H9 (cell line): ENCODE data around the gene ALOX5AP. TPM values are rescaled to one million over a fixed set of nuclear protein-coding genes. Genes with fewer than 3 reads are reported as not detected.

Source experiments
- DNase-seq: peaks from one replicate; pipeline ENCODE4 v3.0.0-alpha.2; 2017
- H2AFZ ChIP-seq: one replicate; pipeline ENCODE4 v1.6.1; 2013; ENCODE audit warnings: mild to moderate bottlenecking, low read length, control low read depth, moderate library complexity
- H2AK5ac ChIP-seq: 2 replicates; pipeline ENCODE4 v1.6.1; 2013; ENCODE audit warnings: low read length, control low read depth, mixed read lengths; ENCODE audit not compliant: insufficient read length
- H2BK120ac ChIP-seq: one replicate; pipeline ENCODE4 v1.6.1; 2013; ENCODE audit warnings: low read depth, mild to moderate bottlenecking, low read length, control low read depth, inconsistent platforms; ENCODE audit not compliant: poor library complexity, severe bottlenecking
- H2BK12ac ChIP-seq: 2 replicates; pipeline ENCODE4 v1.6.1; 2013; ENCODE audit warnings: low read length, control low read depth, mixed read lengths, low read depth; ENCODE audit not compliant: insufficient read length
- H2BK15ac ChIP-seq: 2 replicates; pipeline ENCODE4 v1.6.1; 2013; ENCODE audit warnings: low read depth, low read length, control low read depth
- H2BK20ac ChIP-seq: one replicate; pipeline ENCODE4 v1.6.1; 2013; ENCODE audit warnings: low read depth, mild to moderate bottlenecking, low read length, control low read depth, inconsistent platforms; ENCODE audit not compliant: poor library complexity, severe bottlenecking
- H2BK5ac ChIP-seq: 2 replicates; pipeline ENCODE4 v1.6.1; 2013; ENCODE audit warnings: low read length, control low read depth, mixed read lengths; ENCODE audit not compliant: insufficient read length
- H3K14ac ChIP-seq: 2 replicates; pipeline ENCODE4 v1.6.1; 2013; ENCODE audit warnings: low read length, control low read depth; ENCODE audit not compliant: insufficient read depth
- H3K18ac ChIP-seq: 2 replicates; pipeline ENCODE4 v1.6.1; 2013; ENCODE audit warnings: low read depth, mild to moderate bottlenecking, mixed read lengths, low read length, control low read depth; ENCODE audit not compliant: insufficient read length
- H3K23ac ChIP-seq: 2 replicates; pipeline ENCODE4 v1.6.1; 2013; ENCODE audit warnings: low read length, control low read depth, mixed read lengths, low read depth; ENCODE audit not compliant: insufficient read length
- H3K23me2 ChIP-seq: 2 replicates; pipeline ENCODE4 v1.6.1; 2013; ENCODE audit warnings: low read depth, mild to moderate bottlenecking, mixed read lengths, low read length, control low read depth; ENCODE audit not compliant: insufficient read length, poor library complexity, severe bottlenecking
- H3K27ac ChIP-seq: 2 replicates; pipeline ENCODE4 v1.5.1; 2013; ENCODE audit warnings: low read length, control low read depth, mixed read lengths, low read depth; ENCODE audit not compliant: insufficient read length
- H3K27me3 ChIP-seq: 2 replicates; pipeline ENCODE4 v1.6.1; 2013; ENCODE audit warnings: low read length, control low read depth, inconsistent platforms; ENCODE audit not compliant: insufficient read depth
- H3K4ac ChIP-seq: 2 replicates; pipeline ENCODE4 v1.6.1; 2013; ENCODE audit warnings: low read depth, mild to moderate bottlenecking, control low read depth, inconsistent platforms, low read length, moderate library complexity
- H3K4me1 ChIP-seq: 2 replicates; pipeline ENCODE4 v1.6.1; 2013; ENCODE audit warnings: low read length, control low read depth, inconsistent platforms; ENCODE audit not compliant: insufficient read depth
- H3K4me2 ChIP-seq: 2 replicates; pipeline ENCODE4 v1.6.1; 2013; ENCODE audit warnings: low read length, control low read depth, mixed read lengths; ENCODE audit not compliant: insufficient read length, insufficient read depth
- H3K56ac ChIP-seq: 2 replicates; pipeline ENCODE4 v1.6.1; 2013; ENCODE audit warnings: low read depth, mild to moderate bottlenecking, mixed read lengths, low read length, control low read depth; ENCODE audit not compliant: insufficient read length
- H3K79me1 ChIP-seq: 2 replicates; pipeline ENCODE4 v1.6.1; 2013; ENCODE audit warnings: low read depth, mild to moderate bottlenecking, moderate library complexity, low read length, control low read depth, inconsistent platforms; ENCODE audit not compliant: insufficient read depth, poor library complexity, severe bottlenecking
- H3K79me2 ChIP-seq: 2 replicates; pipeline ENCODE4 v1.6.1; 2013; ENCODE audit warnings: low read length, control low read depth, inconsistent platforms; ENCODE audit not compliant: insufficient read depth
- H3K9ac ChIP-seq: 2 replicates; pipeline ENCODE4 v1.6.1; 2013; ENCODE audit warnings: low read length, control low read depth, mixed read lengths; ENCODE audit not compliant: insufficient read length; ENCODE audit errors: extremely low read depth
- H3K9me3 ChIP-seq: one replicate; pipeline ENCODE4 v1.6.1; 2013; ENCODE audit warnings: low read depth, low read length, inconsistent platforms; ENCODE audit not compliant: control insufficient read depth
- H3T11ph ChIP-seq: one replicate; pipeline ENCODE4 v1.6.1; 2013; ENCODE audit warnings: mild to moderate bottlenecking, low read length, control low read depth, inconsistent platforms
- H4K20me1 ChIP-seq: one replicate; pipeline ENCODE4 v1.6.1; 2013; ENCODE audit not compliant: control insufficient read depth, insufficient read length, insufficient read depth
- H4K5ac ChIP-seq: 2 replicates; pipeline ENCODE4 v1.6.1; 2013; ENCODE audit warnings: low read depth, mild to moderate bottlenecking, mixed read lengths, low read length, control low read depth; ENCODE audit not compliant: insufficient read length
- H4K8ac ChIP-seq: replicated peaks from 2 replicates; pipeline ENCODE4 v1.6.1; 2013; ENCODE audit warnings: low read length, control low read depth, mixed read lengths, low read depth; ENCODE audit not compliant: insufficient read length
- H4K91ac ChIP-seq: 2 replicates; pipeline ENCODE4 v1.6.1; 2013; ENCODE audit warnings: low read depth, mild to moderate bottlenecking, moderate library complexity, mixed read lengths, low read length, control low read depth; ENCODE audit not compliant: insufficient read length
- H3K27ac Mint-ChIP-seq, 3 experiments: 2 replicates in 2 of 3; 3 replicates in 1 of 3; pipeline ENCODE4 v1.8.0; 2020 to 2021; ENCODE audit warnings: mixed read lengths in 3 of 3, mild to moderate bottlenecking in 1 of 3, moderate library complexity in 1 of 3
- H3K27me3 Mint-ChIP-seq: 2 replicates; pipeline ENCODE4 v1.8.0; 2021; ENCODE audit warnings: low read depth, mild to moderate bottlenecking, moderate library complexity, mixed read lengths
- H3K36me3 Mint-ChIP-seq, 3 experiments: 2 replicates in 2 of 3; 3 replicates in 1 of 3; pipeline ENCODE4 v1.8.0; 2020 to 2021; ENCODE audit warnings: low read depth in 3 of 3, mixed read lengths in 3 of 3; ENCODE audit not compliant: insufficient read depth in 1 of 3
- H3K4me1 Mint-ChIP-seq, 2 experiments: 2 replicates each; pipeline ENCODE4 v1.8.0; 2020; ENCODE audit warnings: mixed read lengths in 2 of 2
- H3K4me3 Mint-ChIP-seq, 2 experiments: 2 replicates in 1 of 2; 3 replicates in 1 of 2; pipeline ENCODE4 v1.8.0; 2020 to 2021; ENCODE audit warnings: mild to moderate bottlenecking in 2 of 2, mixed read lengths in 2 of 2, moderate library complexity in 1 of 2
- H3K9me3 Mint-ChIP-seq, 2 experiments: 2 replicates in 1 of 2; 3 replicates in 1 of 2; pipeline ENCODE4 v1.8.0; 2020; ENCODE audit warnings: mild to moderate bottlenecking in 2 of 2, mixed read lengths in 2 of 2, moderate library complexity in 1 of 2
- CTCF ChIP-seq: fragments of 200-600 bp; sonication (generic); conservative IDR thresholded peaks from 3 replicates; pipeline ENCODE4 v1.8.0; 2021; ENCODE audit warnings: antibody characterized with exemption, mild to moderate bottlenecking
- WGBS: extraction: QIAGEN DNeasy Blood & Tissue Kit; methylation state at CpG from one replicate; pipeline ENCODE4 v1.1.7; 2013; ENCODE audit warnings: missing lambda C conversion rate, low lambda C conversion rate, mixed read lengths; ENCODE audit not compliant: insufficient read length; ENCODE audit errors: extremely low coverage; 5-methylcytosine and 5-hydroxymethylcytosine counted together
- total RNA-seq: library from RNA; stranded (reverse); gene quantifications from 2 replicates; pipeline ENCODE4 v1.2.1, GENCODE V29; 2021

The ALOX5AP gene
- total RNA-seq, 1 experiment from 2014 or later, result not detected

- Histone ChIP-seq H2AK5ac (no peak overlapping the region), H3K4me1 (no peaks in the 10 kb centered on the region), H4K20me1 (no peaks in the 10 kb centered on the region), H3K9me3 (no peaks in the 10 kb centered on the region), H4K91ac (no peak overlapping the region), H3K4ac (no peak overlapping the region), H2BK20ac (no peak overlapping the region), H3K79me2 (no peaks in the 10 kb centered on the region), H2AFZ (no peak overlapping the region), H2BK12ac (no peak overlapping the region), H3K18ac (no peak overlapping the region), H4K8ac (no peak overlapping the region), H2BK5ac (no peak overlapping the region), H3K27me3 (no peaks in the 10 kb centered on the region), H3K23ac (no peak overlapping the region), H3K56ac (no peak overlapping the region), H3K9ac (no peak overlapping the region), H3K27ac (no peak overlapping the region), H3T11ph (no peak overlapping the region), H4K5ac (no peak overlapping the region), H2BK15ac (no peak overlapping the region), H3K79me1 (no peaks in the 10 kb centered on the region), H3K23me2 (no peaks in the 10 kb centered on the region), H3K4me2 (no peak overlapping the region), H2BK120ac (no peak overlapping the region), H3K14ac (no peak overlapping the region)
- DNase-seq, result no peak
- Mint-ChIP-seq H3K27me3 (peaks cover 3% of the 10 kb centered on the region), H3K27ac (no peak overlapping the region), H3K9me3 (no peaks in the 10 kb centered on the region; a peak in 1 of 5 replicates), H3K36me3 (no peaks in the 10 kb centered on the region), H3K4me1 (no peaks in the 10 kb centered on the region), H3K4me3 (no peak overlapping the region)
- no CpG with 5 or more reads among the region's 2 CpGs for WGBS
- TF ChIP-seq CTCF, result no peak
These were observed 74.4 kb downstream of the ALOX5AP start for GRCh38 chr13:30809787-30810186.
